NCI-H146 treated with DMSO at 0.1 percent for 48 hours (cell line): ENCODE measurements around the gene PLAAT4.
A peak's percentile ranks its signal among the peaks of the same experiment; 100 is the strongest.
"Not testable (repeated sequence)": the region's sequence is repeated elsewhere in the genome, so short reads cannot be mapped to it uniquely, and the experiment has no call there.

Source experiments
- DNase-seq: peaks from one replicate; lab custom pipeline; 2025; ENCODE audit not compliant: unreplicated experiment; lab: John Stamatoyannopoulos, UW

PLAAT4 gene

DNA sequence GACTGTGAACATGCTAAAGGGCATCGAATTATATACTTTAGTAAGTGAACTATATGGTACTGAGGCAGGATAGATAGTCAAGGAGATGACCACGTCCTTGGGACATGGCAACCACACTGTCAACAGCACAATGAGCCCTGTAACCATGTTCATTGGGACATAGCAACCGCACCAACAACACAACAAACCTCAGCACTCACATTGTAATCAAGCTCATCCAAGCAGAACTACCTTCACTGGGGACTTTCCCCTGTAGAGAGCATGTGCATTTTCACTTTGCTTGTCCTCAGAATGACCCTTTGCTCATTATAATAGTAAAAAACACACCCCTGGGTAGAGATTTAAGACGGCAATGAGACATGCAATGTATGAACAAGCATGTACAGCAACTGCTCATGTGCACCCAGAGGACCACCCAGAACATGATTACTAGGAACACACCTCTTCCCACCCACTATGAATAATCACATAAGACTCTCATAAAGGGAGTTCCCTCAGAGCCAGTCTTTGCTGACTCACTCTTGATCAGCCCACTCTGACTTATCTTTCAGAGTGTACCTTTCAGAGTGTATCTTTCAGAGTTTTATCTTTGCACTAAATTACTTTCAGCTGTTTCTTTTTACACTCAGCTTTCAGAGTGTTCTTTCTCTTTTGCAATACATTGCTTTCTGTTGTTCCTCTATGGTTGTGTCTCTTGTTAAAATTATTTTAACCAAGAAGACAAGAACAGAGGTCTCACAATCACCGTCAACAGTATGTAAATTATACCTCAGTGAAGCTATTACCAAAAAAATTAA lies 30.6 kb downstream of the PLAAT4 start:
- no peak for DNase-seq

DNA sequence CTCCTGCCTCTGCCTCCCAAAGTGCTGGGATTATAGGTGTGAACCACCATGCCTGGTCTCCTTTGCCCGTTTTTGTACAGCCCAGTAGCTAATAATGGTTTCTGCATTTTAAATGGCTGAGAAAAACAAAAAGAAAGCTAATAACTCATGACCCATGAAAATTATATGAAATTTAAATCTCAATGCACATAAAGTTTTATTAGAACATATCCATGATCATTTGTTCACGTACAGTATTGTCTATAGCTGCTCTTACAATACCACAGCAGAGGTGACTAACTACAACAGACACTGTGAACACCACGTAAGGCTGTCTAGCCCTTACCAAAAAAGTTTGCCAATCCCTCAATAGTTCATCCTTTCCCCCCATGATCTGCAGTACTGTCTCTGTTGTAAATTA lies 33.0 kb downstream of the PLAAT4 start:
- no peak for DNase-seq

DNA sequence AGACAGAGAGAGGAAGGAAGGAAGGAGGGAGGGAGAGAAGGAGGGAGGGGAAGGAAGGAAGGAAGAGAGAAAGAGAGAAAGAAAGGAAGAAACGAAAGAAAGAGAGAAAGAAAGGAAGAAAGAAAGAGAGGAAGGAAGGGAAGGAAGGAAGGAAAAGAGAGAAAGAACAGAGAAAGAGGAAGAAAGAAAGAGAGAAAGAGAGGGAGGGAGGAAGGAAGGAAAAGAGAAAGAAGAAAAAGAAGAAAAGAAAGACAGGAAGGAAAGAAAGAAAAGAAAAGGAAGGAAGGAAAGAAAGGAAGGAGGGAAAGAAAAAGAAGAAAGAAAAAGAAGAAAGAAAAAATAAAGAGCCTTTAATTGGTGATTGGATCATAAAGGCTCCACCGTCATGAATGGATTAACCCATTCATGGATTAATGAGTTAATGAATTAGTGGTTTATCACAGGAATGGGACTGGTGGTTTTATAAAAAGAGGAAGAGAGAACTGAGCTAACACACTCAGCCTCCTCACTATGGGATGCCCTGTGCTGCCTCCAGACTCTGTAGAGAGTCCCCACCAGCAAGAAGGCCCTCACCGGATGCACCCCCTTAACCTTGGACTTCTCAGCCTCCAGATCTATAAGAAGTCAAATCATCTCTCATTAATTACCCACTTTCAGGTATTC lies 35.5 kb downstream of the PLAAT4 start:
- no peak for DNase-seq

DNA sequence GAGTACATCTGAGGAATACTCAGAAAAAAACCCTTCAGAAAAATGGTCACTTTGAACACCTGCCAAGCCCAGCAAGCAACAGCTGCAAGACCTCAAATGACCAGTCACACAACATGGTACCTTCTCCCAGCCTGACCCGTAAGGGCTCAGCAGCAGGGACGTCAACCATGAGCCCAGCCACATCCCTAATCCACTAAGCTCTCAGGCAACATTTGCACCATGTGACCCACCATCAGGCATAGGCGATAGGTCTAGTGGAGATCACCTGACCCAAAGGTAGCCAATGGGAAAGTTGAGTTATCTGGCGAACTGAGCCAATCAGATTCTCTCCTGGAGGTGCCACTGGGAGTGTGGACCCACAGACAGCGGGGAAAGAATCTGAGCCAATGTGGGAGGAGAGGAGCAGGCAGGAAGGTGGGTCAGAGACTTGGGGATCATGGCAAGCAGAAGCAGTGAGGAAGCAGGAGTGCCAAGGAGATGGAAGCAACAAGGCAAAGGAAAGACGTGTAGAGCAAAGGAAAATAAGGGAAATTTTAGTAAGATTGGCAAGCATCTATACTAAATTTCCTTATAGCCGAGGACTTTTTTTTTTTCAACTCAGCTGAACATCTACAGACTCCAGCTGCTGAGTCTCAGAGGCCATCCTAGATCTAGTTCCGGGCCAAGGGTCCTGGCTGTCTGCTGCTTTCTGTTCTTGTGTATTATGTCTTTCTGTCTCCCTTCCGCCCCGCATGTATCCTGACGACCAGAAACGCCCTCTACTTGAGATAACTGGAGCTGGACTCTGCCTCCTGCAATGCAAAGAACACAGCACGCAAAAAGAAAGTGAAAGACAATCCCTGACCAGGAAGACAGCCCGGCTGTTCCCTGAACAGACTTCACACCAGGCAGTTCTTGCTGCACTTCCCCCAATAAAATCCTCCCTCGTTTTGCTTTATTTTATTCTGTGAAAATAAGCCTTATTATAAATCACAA lies 37.6 kb downstream of the PLAAT4 start:
- no peak for DNase-seq

DNA sequence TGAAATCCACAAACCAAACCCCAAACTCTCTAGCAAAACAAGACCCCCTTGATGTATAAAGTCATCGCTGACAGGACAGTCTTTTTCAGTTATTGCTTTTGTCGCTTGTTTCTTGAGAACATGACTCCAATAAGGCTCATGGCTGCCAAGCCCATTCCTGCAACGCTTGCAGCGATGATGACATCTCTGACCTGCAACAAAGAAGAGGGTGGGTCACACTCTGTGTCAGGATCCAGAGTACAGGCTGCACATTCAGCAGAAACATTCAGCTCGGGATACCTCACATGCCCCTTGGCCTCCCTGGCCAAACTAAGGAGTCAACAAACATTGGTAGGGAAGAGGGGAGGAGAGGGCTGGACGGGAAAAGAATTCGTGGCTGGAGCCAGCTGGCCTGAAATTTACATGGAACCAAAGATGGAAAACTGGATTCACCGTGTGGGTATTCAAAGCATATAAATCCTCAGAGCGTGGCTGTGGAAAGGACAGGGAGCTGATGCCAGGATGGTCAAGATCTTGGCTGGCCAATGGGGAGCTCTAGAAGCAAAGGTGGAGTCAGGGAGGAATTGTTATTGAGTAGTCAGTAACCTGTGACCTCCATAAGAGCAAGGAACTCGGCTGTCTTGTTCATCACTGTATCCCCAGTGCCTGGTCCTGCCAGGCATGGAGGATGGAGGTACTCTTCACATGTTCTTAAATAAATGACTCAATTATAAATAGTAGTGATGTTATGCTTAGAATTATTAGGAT lies 38.4 kb downstream of the PLAAT4 start:
- DNase-seq: no peak

DNA sequence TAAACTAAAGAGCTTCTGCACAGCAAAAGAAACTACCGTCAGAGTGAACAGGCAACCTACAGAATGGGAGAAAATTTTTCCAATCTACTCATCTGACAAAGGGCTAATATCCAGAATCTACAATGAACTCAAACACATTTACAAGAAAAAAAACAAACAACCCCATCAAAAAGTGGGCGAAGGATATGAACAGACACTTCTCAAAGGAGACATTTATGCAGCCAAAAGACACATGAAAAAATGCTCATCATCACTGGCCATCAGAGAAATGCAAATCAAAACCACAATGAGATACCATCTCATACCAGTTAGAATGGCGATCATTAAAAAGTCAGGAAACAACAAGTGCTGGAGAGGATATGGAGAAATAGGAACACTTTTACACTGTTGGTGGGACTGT lies 42.3 kb downstream of the PLAAT4 start:
- DNase-seq: not testable (repeated sequence)

DNA sequence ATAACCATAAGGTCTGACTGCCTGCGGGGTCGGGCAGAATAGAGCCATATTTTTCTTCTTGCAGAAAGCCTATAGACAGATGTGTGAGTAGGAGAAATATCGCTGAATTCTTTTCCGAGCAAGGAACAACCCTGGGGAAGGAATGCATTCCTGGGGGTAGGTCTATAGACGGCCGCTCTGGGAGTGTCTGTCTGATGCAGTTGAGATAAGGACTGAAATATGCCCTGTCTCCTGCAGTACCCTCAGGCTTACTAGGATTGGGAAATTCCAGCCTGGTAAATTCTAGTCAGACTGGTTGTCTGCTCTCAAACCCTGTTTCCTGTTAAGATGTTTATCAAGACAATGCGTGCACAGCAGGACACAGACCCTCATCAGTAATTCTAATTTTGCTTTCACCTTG lies 44.6 kb downstream of the PLAAT4 start:
- DNase-seq: not testable (repeated sequence)

DNA sequence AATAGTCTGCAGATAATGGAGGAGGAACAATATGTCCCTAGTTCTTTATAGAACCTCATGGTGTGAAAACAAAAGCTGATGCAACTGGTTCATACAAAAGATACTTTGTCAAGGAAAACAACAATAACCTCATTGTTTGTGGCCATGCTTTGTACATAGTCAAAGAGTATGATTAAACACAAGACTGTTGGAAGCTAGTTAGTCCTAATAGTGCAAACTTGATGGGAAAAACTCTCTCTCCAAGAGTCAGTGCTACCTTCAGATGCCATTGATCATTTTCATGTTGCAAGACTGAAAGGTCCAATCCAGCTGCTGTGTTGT lies 46.7 kb downstream of the PLAAT4 start:
- DNase-seq: no peak

DNA sequence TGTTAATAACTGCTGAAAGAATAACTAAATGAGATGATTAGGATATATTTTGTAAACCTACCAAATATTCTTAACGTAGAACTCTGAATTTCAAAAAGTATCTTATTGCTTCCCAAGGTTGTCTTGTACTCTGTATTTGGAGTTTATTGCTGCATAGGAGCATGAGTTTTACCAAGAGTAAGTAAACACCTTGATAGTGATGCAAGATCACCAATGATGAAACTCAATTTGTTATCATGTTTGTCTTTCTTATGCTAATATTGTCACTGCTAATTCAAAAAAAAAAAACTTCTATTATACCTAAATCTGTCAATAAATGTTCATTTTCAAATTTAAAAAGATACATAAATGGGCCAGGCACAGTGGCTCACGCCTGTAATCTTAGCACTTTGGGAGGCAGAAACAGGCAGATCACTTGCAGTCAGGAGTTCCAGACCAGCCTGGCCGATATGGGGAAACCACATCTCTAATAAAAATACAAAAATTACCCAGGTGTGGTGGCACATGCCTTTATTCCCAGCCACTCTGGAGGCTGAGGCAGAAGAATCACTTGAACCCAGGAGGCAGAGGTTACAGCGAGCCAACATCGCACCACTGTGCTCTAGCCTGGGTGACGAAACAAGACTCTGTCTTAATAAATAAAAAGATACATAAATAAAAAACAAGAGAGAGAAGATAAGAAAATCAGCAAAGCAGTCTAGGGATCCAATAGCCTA lies 50.0 kb downstream of the PLAAT4 start:
- no peak for DNase-seq

DNA sequence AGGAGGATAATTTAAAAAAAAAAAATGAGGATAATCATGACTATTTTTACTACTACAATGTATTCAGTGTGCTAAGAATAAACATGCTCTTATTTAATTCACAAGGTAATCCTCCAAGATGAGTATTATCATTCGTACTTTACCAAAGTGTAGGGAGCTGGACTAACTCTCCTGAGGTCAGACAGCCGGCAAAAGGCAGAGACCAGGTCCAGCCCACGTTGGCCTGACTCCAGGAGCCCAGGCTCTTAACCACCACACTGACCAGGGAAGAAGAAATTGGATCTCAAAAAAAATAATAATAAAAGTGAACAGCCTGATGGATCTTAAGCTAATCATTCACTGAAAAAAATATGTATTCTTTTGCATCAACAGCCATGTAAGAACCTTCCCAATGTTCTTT lies 52.4 kb downstream of the PLAAT4 start:
- no peak for DNase-seq

DNA sequence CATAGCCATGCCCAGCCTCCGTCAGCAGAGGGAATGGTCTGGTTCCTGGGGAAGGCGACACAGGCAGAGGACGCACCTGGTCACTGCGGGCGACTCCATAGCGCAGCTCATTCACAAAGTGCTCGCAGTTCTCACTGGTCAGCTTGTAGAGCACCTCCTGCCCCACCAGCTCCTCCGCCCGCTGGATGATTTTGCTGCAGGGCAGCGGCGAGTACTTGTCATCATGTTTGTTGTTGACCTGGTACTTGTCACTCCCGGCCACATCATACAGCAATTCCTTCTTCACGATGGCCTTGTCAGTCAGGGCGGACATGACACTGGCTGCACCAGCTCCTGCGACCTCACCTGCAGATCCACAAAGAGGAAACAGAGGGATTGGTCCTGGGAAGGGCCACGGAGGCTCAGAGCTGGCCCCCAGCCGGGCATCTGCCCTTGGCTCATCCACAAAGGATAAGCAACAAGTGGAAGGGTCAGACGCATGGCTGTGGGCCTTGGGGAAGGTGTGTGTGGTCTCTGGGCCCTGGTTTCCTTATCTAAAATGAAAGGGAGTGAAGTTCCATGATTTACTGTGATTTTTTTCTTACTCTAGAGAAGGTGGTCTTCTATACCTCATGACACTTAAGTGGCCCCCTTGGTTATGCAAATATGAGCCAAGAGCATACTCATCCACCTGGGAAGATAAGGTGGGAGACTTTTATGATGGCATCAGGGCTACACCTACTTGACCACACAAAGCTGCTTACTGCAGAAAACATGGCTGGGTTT lies 53.6 kb downstream of the PLAAT4 start:
- DNase-seq: no peak

DNA sequence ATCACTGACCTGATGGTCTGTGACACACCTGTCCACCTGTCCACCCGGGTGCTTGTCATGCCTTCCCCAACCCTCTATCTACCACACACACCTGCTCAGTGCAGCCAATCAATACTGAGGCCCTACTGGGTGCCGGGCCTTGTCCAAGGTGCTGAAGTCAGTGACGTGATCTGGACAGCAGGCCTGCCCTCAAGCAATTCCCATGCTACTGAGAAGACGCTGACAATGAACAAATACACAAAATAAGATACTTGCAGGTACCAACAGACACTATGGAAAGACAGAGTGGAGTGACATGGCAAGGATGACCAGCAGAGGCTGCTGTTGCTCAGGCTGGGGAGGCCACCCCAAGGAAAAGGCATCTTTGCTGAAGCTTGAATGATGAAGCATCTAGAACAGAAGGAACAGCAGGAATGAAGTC lies 56.4 kb downstream of the PLAAT4 start:
- DNase-seq: peak; percentile 25

DNA sequence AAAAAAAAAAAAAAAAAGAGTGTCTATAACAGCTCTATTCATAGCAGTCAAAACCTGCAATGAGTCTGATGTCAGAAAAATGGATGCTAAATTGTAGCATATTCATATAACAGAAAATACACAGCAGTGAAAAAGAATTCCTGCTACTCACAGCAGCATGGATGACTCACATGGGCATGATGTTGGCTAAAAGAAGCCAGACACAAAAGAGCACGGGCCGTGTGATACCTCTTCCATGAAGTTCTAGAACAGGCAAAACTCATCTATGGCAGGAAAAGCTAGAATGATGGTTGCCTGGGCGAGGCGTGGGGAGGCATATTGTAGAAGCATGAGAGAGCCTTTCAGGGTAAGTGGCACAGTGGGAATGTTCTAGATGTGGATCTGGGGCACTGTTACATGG lies 58.7 kb downstream of the PLAAT4 start:
- no peak for DNase-seq
